ENCODE measurements around the gene LMX1B. TPM values are rescaled to one million over a fixed set of nuclear protein-coding genes. Genes with fewer than 3 reads are reported as not detected.
A peak's percentile ranks its signal among the peaks of the same experiment; 100 is the strongest.

Gene LMX1B
- total RNA-seq, 1 experiment from 2014 or later = 12.4 TPM

DNA sequence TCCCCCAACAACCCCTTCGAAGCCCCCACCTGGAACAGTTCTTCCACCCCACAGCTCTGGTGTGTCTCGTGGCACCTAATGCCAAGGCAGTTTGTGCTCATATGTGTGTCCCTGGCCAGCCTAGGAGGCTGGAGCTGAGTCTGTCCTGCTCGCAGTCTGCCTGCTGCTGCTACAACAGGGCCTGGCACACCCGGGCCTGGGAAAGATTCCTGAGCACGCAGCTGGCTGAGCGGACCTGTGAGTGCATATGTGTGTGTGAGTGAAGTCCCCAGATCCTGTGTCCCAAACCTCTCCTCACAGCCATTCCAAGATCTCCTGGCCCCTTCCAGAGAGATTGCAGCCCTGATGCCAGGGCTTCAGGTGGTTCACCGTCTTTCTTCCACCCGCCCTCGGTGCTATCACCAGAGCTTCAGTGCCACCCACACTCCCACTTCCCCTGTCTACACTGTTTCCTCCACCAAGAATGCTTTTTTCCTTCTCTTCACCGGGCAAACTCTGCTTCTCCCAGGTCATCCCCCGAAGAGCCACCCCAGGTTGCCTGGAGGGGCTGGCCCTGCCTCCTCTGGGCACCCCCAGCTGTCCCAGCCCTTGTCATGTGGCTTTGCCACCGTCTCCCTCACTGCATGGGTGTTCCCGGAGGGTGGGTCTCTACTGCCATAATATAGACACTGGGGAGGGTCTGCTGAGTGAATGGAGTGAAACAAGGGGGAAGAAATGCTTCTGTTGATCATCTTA, 28.4 kb downstream of the LMX1B start:
- H3K27me3 Mint-ChIP-seq (ENCODE audit: low read depth) = peaks cover 67% of the 10 kb centered on the region
- H3K27ac Mint-ChIP-seq = peak overlapping the region; percentile 65; the same call in 1 of the 2 replicates
- DNase-seq (ENCODE audit: low spot score) = no peak
- H3K4me3 Mint-ChIP-seq = no peak overlapping the region
- H3K36me3 Mint-ChIP-seq = no peaks in the 10 kb centered on the region
- ATAC-seq = no peak
- ChIA-PET POLR2A (interaction anchor here (0.6 to 1.0 kb wide), 2 partner anchors 9 to 881 kb away, joined by 3 read pairs; no protein-coding TSS in a partner anchor), CTCF (interaction anchor here (1.0 to 4.9 kb wide), 8 partner anchors 8 to 131 kb away, joined by 3 to 44 read pairs (median 8); no protein-coding TSS in a partner anchor)
- H3K4me1 Mint-ChIP-seq = peaks cover 35% of the 10 kb centered on the region
- no peaks in the 10 kb centered on the region for H3K9me3 Mint-ChIP-seq
- no peak for TF ChIP-seq SOX15 (CRISPR knock-in tag; IDR thresholded peaks at IDR 0.05)
- TF ChIP-seq, protein P1, sequence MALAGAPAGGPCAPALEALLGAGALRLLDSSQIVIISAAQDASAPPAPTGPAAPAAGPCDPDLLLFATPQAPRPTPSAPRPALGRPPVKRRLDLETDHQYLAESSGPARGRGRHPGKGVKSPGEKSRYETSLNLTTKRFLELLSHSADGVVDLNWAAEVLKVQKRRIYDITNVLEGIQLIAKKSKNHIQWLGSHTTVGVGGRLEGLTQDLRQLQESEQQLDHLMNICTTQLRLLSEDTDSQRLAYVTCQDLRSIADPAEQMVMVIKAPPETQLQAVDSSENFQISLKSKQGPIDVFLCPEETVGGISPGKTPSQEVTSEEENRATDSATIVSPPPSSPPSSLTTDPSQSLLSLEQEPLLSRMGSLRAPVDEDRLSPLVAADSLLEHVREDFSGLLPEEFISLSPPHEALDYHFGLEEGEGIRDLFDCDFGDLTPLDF (CRISPR knock-in tag; IDR thresholded peaks at IDR 0.05) = no peak
- no peak for TF ChIP-seq FOXP4 (CRISPR knock-in tag; IDR thresholded peaks at IDR 0.05)
- no peak for TF ChIP-seq CREM (CRISPR knock-in tag; IDR thresholded peaks at IDR 0.05)
- TF ChIP-seq AFF4 (CRISPR knock-in tag; IDR thresholded peaks at IDR 0.05; ENCODE audit: borderline replicate concordance) = no peak
- TF ChIP-seq ZMAT4 (CRISPR knock-in tag; IDR thresholded peaks at IDR 0.05) = no peak
- no peak for TF ChIP-seq ZNF416 (CRISPR knock-in tag; IDR thresholded peaks at IDR 0.05)
- no peak for TF ChIP-seq MAX (CRISPR knock-in tag; IDR thresholded peaks at IDR 0.05)
- TF ChIP-seq, protein P2, sequence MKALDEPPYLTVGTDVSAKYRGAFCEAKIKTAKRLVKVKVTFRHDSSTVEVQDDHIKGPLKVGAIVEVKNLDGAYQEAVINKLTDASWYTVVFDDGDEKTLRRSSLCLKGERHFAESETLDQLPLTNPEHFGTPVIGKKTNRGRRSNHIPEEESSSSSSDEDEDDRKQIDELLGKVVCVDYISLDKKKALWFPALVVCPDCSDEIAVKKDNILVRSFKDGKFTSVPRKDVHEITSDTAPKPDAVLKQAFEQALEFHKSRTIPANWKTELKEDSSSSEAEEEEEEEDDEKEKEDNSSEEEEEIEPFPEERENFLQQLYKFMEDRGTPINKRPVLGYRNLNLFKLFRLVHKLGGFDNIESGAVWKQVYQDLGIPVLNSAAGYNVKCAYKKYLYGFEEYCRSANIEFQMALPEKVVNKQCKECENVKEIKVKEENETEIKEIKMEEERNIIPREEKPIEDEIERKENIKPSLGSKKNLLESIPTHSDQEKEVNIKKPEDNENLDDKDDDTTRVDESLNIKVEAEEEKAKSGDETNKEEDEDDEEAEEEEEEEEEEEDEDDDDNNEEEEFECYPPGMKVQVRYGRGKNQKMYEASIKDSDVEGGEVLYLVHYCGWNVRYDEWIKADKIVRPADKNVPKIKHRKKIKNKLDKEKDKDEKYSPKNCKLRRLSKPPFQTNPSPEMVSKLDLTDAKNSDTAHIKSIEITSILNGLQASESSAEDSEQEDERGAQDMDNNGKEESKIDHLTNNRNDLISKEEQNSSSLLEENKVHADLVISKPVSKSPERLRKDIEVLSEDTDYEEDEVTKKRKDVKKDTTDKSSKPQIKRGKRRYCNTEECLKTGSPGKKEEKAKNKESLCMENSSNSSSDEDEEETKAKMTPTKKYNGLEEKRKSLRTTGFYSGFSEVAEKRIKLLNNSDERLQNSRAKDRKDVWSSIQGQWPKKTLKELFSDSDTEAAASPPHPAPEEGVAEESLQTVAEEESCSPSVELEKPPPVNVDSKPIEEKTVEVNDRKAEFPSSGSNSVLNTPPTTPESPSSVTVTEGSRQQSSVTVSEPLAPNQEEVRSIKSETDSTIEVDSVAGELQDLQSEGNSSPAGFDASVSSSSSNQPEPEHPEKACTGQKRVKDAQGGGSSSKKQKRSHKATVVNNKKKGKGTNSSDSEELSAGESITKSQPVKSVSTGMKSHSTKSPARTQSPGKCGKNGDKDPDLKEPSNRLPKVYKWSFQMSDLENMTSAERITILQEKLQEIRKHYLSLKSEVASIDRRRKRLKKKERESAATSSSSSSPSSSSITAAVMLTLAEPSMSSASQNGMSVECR (CRISPR knock-in tag; IDR thresholded peaks at IDR 0.05; ENCODE audit: borderline replicate concordance) = no peak

GRCh38 chr9:126642839-126643238, 29.1 kb downstream of the LMX1B start:
- no peaks in the 10 kb centered on the region for H3K9me3 Mint-ChIP-seq
- DNase-seq (ENCODE audit: low spot score) = no peak
- ChIA-PET POLR2A (no interaction called here), CTCF (interaction anchor here (0.8 to 3.6 kb wide), 5 partner anchors 12 to 63 kb away, joined by 3 to 30 read pairs (median 5); no protein-coding TSS in a partner anchor)
- peaks cover 33% of the 10 kb centered on the region for H3K4me1 Mint-ChIP-seq
- H3K36me3 Mint-ChIP-seq = no peaks in the 10 kb centered on the region
- peaks cover 60% of the 10 kb centered on the region for H3K27me3 Mint-ChIP-seq (ENCODE audit: low read depth)
- H3K27ac Mint-ChIP-seq = no peak overlapping the region
- ATAC-seq = no peak
- TF ChIP-seq ZNF532 (CRISPR knock-in tag; IDR thresholded peaks at IDR 0.05; ENCODE audit: borderline replicate concordance) = no peak
- no peak overlapping the region for H3K4me3 Mint-ChIP-seq

All from WTC11 (cell line).